Activated CD4-positive, alpha-beta T cell treated with anti-CD3 and anti-CD28 coated beads for 24 hours (primary cell): ENCODE results near the gene DDTL.
"Not testable (repeated sequence)": the region's sequence is repeated elsewhere in the genome, so short reads cannot be mapped to it uniquely, and the experiment has no call there.

Experiments
- DNase-seq, 2 donors: peaks; one replicate each; pipeline ENCODE4 v3.0.0-alpha.2; 2020; ENCODE audit warnings: low read depth in 2 of 2

Gene DDTL

GRCh38 chr22:23970201-23970641 lies 3.5 kb downstream of the DDTL start:
- no peak for DNase-seq

- no peak for DNase-seq
These were observed 4.3 kb downstream of the DDTL start for GRCh38 chr22:23970816-23971486.

GRCh38 chr22:23971927-23972326 lies 5.2 kb downstream of the DDTL start:
- DNase-seq, result not testable (repeated sequence)

GRCh38 chr22:23974345-23974744 lies 7.7 kb downstream of the DDTL start, which contains the start of gene DDT:
Gene DDT, minus strand, starts transcription at chr22:23974441. Its CDS starts 27 bp downstream, at chr22:23974414.
- DNase-seq, result not testable (repeated sequence)

GRCh38 chr22:23974836-23975352 lies 8.2 kb downstream of the DDTL start:
- DNase-seq, result not testable (repeated sequence)

- not testable (repeated sequence) for DNase-seq
These were observed 10.6 kb downstream of the DDTL start for GRCh38 chr22:23977304-23977703.

GRCh38 chr22:23979557-23980240 lies 13.0 kb downstream of the DDTL start, which contains the start of gene GSTT2:
Gene GSTT2, plus strand, starts transcription at chr22:23980134.
- DNase-seq, result not testable (repeated sequence)

- DNase-seq, result not testable (repeated sequence)
These were observed 13.9 kb downstream of the DDTL start for GRCh38 chr22:23980567-23980966.

GRCh38 chr22:23984430-23984829 lies 17.7 kb downstream of the DDTL start:
- DNase-seq, result no peak

GRCh38 chr22:23986089-23986488 lies 19.4 kb downstream of the DDTL start:
- DNase-seq, result not testable (repeated sequence)

GRCh38 chr22:23986538-23987178 lies 20.0 kb downstream of the DDTL start:
- not testable (repeated sequence) for DNase-seq

- not testable (repeated sequence) for DNase-seq
These were observed 23.0 kb downstream of the DDTL start for GRCh38 chr22:23989583-23990244.

- not testable (repeated sequence) for DNase-seq
These were observed 26.4 kb downstream of the DDTL start for GRCh38 chr22:23993080-23993479.

GRCh38 chr22:23993581-23994177 lies 27.0 kb downstream of the DDTL start:
- DNase-seq, result not testable (repeated sequence)

GRCh38 chr22:23997092-23997491 lies 30.4 kb downstream of the DDTL start:
- no peak for DNase-seq

- DNase-seq, result not testable (repeated sequence)
These were observed 33.1 kb downstream of the DDTL start for GRCh38 chr22:23999779-24000178.

GRCh38 chr22:24001314-24001713 lies 34.6 kb downstream of the DDTL start:
- no peak for DNase-seq

GRCh38 chr22:24002272-24002671 lies 35.6 kb downstream of the DDTL start:
- DNase-seq, result no peak

GRCh38 chr22:24002851-24003250 lies 36.2 kb downstream of the DDTL start:
- no peak for DNase-seq

GRCh38 chr22:24003887-24004286 lies 37.2 kb downstream of the DDTL start:
- DNase-seq, result no peak

GRCh38 chr22:24005201-24005600 lies 38.5 kb downstream of the DDTL start, which contains the start of gene GSTT4:
Gene GSTT4, minus strand, starts transcription at chr22:24005453. Its CDS starts 97 bp downstream, at chr22:24005356.
- DNase-seq, result no peak
